Chondrocyte (in vitro differentiated cells): Measurements from ENCODE around the gene NCAPH2. TPM values are rescaled to one million over a fixed set of nuclear protein-coding genes. Genes with fewer than 3 reads are reported as not detected.

Experiments
- DNase-seq: peaks from one replicate; pipeline ENCODE4 v3.0.0; 2021; ENCODE audit warnings: mixed read lengths, low spot score
- H3K27ac Mint-ChIP-seq: one replicate; pipeline ENCODE4 v1.8.0; 2021; ENCODE audit warnings: mild to moderate bottlenecking, moderate library complexity, mixed read lengths; ENCODE audit not compliant: unreplicated experiment
- H3K27me3 Mint-ChIP-seq: 2 replicates; pipeline ENCODE4 v1.8.0; 2021; ENCODE audit warnings: low read depth, mixed read lengths
- H3K36me3 Mint-ChIP-seq: 2 replicates; pipeline ENCODE4 v1.8.0; 2021; ENCODE audit warnings: low read depth, mixed read lengths
- H3K4me1 Mint-ChIP-seq: 2 replicates; pipeline ENCODE4 v1.8.0; 2021; ENCODE audit warnings: low read depth, mild to moderate bottlenecking, mixed read lengths
- H3K4me3 Mint-ChIP-seq: one replicate; pipeline ENCODE4 v1.8.0; 2021; ENCODE audit warnings: mild to moderate bottlenecking, moderate library complexity, mixed read lengths; ENCODE audit not compliant: unreplicated experiment
- H3K9me3 Mint-ChIP-seq: 2 replicates; pipeline ENCODE4 v1.8.0; 2021; ENCODE audit warnings: low read depth, mixed read lengths
- CTCF ChIP-seq: fragments of 200-600 bp; sonication (generic); IDR thresholded peaks from 2 replicates; pipeline ENCODE4 v1.5.0; 2021; ENCODE audit warnings: antibody characterized with exemption, mild to moderate bottlenecking, moderate library complexity
- total RNA-seq: library from RNA; stranded (reverse); gene quantifications from 3 replicates; pipeline ENCODE4 v1.2.1, GENCODE V29; 2021

Gene NCAPH2
- total RNA-seq, 1 donor from 2014 or later, result 38.9 TPM

DNA sequence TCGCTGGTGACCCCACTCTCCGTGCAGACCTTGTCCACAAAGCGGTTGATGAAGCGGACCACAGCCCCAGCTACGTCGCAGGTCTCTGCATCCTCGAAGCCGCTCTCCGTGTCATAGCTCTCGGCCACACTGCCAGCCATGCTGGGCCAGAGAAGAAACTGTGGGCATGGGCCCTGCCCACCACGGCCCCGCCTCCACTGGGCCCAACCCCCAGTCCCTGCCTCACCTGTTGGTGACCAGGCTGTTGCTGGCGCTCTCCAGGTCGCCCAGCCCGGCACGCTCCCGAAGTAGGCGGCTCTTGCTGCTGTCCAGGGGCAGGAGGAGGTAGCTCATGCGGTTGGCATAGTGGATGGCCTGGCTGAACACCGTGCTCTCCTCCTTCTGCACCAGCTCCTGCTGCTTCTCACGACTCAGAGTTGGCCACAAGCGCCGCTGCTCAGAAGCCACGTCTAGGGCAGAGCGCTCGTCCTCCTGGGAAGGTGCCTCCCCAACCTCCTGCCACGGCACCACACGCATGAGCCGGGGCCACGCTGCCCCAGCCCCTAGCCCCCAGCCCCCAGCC lies 46.0 kb upstream of the NCAPH2 start:
- Mint-ChIP-seq H3K4me3 (no peak overlapping the region), H3K27me3 (no peaks in the 10 kb centered on the region), H3K27ac (no peak overlapping the region), H3K36me3 (peaks cover 28% of the 10 kb centered on the region), H3K9me3 (no peaks in the 10 kb centered on the region), H3K4me1 (no peaks in the 10 kb centered on the region)
- no peak for DNase-seq
- no peak for TF ChIP-seq CTCF

DNA sequence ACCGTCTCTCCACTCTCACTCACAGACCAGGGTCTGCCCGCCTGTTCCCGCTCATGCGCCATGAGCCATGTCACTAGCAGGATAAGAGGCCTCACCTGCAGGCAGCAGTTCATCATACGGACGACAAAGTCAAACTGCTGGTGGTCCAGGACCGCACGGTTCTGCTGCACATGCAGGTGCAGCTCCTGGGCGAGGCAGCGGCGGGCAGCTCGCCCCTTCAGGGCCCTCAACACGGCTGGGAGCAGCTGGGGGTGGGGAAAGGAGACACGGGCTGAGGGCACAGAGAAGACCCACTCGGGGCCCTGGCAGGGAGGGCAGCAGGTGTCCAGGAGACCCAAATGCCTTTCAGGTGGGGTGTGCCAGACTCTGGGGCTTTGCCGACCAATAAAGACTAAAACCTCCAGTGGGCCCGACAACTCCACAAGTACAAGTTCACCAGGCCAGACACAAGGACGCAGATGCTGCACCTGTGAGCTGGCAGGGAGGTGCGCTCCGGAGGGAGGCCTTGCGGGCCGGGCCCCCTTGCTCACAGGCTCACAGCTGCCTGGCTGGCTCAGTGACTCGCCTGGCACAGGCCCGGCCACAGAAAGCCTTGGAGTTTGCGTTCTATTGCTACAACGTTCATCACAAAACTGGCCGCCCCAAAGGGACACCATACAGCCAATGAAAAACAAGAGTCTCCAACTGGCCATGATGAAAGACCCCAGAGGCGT lies 44.7 kb upstream of the NCAPH2 start:
- H3K36me3 Mint-ChIP-seq, result peaks cover 24% of the 10 kb centered on the region

DNA sequence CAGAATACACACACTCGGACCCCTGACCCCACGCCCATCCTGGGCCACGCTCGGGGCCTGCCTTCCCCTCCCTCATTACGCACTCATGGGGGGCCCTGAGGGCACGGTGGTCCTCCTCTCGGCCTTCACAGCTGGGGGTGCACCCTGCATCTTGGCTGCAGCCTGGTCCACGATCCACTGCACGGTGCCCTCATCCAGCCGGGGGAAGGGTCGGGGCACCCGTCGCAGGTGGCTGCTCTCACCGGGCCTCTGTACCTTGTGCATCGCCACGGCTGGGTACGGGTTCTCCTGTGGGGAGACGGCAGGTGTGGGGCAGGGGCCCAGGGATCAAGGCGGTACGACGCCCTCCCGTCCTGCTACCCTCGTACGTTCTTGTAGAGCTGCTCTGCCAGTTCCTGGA lies 43.6 kb upstream of the NCAPH2 start:
- Mint-ChIP-seq H3K4me1 (no peaks in the 10 kb centered on the region), H3K27me3 (no peaks in the 10 kb centered on the region), H3K4me3 (no peak overlapping the region), H3K9me3 (no peaks in the 10 kb centered on the region), H3K27ac (no peak overlapping the region), H3K36me3 (peaks cover 19% of the 10 kb centered on the region)
- no peak for DNase-seq
- TF ChIP-seq CTCF, result no peak

More for the DNA sequence above, 44.7 kb upstream of the NCAPH2 start:
- no peaks in the 10 kb centered on the region for H3K4me1 Mint-ChIP-seq
- H3K4me3 Mint-ChIP-seq, result no peak overlapping the region
- no peaks in the 10 kb centered on the region for H3K27me3 Mint-ChIP-seq
- no peak for TF ChIP-seq CTCF
- H3K9me3 Mint-ChIP-seq, result no peaks in the 10 kb centered on the region
- no peak overlapping the region for H3K27ac Mint-ChIP-seq
- DNase-seq, result no peak

DNA sequence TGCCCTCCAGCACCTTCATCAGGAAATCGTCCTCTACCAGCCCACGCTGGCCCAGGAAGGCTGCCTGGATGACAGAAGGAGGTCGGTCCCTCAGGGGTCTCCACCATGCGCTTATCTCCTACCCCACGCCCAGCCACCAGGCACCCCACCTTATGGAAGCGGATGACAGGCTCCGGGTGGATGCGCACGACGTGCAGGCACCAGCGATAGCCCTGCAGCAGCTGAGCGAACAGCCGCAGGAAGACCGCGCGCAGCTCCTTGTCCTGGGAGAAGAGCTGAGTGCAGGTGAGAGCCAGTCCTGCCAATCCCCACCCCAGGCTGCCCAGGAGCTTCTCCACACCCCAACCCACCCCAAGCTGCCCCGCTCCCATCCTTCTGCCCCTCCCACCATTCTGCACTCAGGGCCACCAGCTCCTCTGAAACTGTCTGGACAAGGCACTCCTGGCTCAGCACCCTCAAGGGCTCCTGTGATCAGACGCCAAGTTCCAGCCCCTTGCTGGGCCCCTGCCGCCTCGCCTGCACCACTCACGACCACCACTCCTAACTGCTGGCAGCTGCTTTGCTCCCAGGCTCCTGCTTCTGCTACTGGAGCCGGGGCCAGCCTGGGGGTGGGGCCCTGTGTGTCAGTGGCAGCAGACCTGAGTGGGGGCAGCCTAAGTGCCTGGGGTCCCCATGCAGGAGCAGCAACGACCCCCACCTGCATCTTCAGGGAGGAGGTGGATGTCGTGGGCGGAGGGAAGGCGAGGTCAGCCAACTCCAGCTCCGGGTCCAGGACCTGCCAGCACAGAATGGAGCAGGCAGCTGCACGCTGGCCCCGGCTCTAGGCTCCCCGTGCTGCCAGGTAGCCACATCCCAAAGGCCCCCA lies 42.7 kb upstream of the NCAPH2 start:
- peaks cover 7% of the 10 kb centered on the region for H3K4me1 Mint-ChIP-seq

More for the DNA sequence above, 42.7 kb upstream of the NCAPH2 start:
- Mint-ChIP-seq H3K4me3 (no peak overlapping the region), H3K27ac (no peak overlapping the region), H3K9me3 (no peaks in the 10 kb centered on the region), H3K27me3 (no peaks in the 10 kb centered on the region), H3K36me3 (peaks cover 19% of the 10 kb centered on the region)
- TF ChIP-seq CTCF, result no peak
- DNase-seq, result no peak
